HG02870 (cell line): ENCODE data around the gene BTBD7.

Source experiments
- ATAC-seq: cut with Tn5 transposase; IDR thresholded peaks from one replicate; pipeline ENCODE4 v1.9.1; 2021; ENCODE audit warnings: mild to moderate bottlenecking, moderate library complexity; ENCODE audit not compliant: unreplicated experiment

The BTBD7 gene

GRCh38 chr14:93331002-93331727 lies 1.7 kb downstream of the BTBD7 start:
- no peak for ATAC-seq

- ATAC-seq = no peak
These were observed 2.2 kb downstream of the BTBD7 start for GRCh38 chr14:93330609-93331000.

GRCh38 chr14:93329965-93330608 lies 2.7 kb downstream of the BTBD7 start:
- ATAC-seq = no peak

- ATAC-seq = no peak
These were observed 4.3 kb downstream of the BTBD7 start for GRCh38 chr14:93328546-93328945.

GRCh38 chr14:93326196-93326595 lies 6.6 kb downstream of the BTBD7 start:
- ATAC-seq = no peak

GRCh38 chr14:93323600-93324174 lies 9.1 kb downstream of the BTBD7 start:
- no peak for ATAC-seq

- ATAC-seq = no peak
These were observed 9.8 kb downstream of the BTBD7 start for GRCh38 chr14:93322929-93323599.

GRCh38 chr14:93320489-93320888 lies 12.3 kb downstream of the BTBD7 start:
- no peak for ATAC-seq

GRCh38 chr14:93319958-93320357 lies 12.9 kb downstream of the BTBD7 start:
- no peak for ATAC-seq

- no peak for ATAC-seq
These were observed 13.3 kb downstream of the BTBD7 start for GRCh38 chr14:93319494-93319893.

GRCh38 chr14:93318927-93319326 lies 13.9 kb downstream of the BTBD7 start:
- ATAC-seq = no peak

- no peak for ATAC-seq
These were observed 14.7 kb downstream of the BTBD7 start for GRCh38 chr14:93317875-93318807.

- no peak for ATAC-seq
These were observed 15.5 kb downstream of the BTBD7 start for GRCh38 chr14:93317210-93317874.

GRCh38 chr14:93316716-93317115 lies 16.1 kb downstream of the BTBD7 start:
- no peak for ATAC-seq

GRCh38 chr14:93315575-93315974 lies 17.3 kb downstream of the BTBD7 start:
- ATAC-seq = no peak

GRCh38 chr14:93311082-93311481 lies 21.8 kb downstream of the BTBD7 start:
- no peak for ATAC-seq

- no peak for ATAC-seq
These were observed 23.3 kb downstream of the BTBD7 start for GRCh38 chr14:93309427-93309966.

GRCh38 chr14:93308686-93309345 lies 24.0 kb downstream of the BTBD7 start:
- no peak for ATAC-seq

- ATAC-seq = no peak
These were observed 26.0 kb downstream of the BTBD7 start for GRCh38 chr14:93306812-93307211.
